HG02938 (cell line): ENCODE data around the gene UQCRC1.

Experiments used
- ATAC-seq: cut with Tn5 transposase; IDR thresholded peaks from one replicate; pipeline ENCODE4 v1.9.1; 2021; ENCODE audit warnings: mild to moderate bottlenecking, moderate library complexity; ENCODE audit not compliant: unreplicated experiment

UQCRC1 gene

DNA sequence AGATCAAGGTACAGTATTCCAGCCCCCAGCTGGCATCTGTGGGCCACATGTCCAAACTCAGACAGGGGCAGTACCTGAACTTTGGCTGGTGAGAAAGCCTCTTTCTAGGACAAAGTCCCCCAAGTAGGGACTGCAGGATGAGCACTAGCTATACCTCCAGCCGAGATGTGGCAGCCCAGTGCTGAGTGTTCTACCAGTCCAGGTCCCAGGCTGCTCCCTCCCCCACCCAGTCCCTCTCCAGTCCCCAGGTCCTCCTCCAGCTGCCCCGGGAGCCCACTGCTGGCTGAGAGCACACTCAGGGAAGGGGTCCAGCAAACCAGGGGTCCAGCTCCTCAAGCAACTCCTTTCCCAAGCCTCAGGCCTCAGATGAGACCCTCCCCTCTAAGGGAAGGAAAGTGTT is 24.3 kb upstream of the UQCRC1 start:
- no peak for ATAC-seq

DNA sequence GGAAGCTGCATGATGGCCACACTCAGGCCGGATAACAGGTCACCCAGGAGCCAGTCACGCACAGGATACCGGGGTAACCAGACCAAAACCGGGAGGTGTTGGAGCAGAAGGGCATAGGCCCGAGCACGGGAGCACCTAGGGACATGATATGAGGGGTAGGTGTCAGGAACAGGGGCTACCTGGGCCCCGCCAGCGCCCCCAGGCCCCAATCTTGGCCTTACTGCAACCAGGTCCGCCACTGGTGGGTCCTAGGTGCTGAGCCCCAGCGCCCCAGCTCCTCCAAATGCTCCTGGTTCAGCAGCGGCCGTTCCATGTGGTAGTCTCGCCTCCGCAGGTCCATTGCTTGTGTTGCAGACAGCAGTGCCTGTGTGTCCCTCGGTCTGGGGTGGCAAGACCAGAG is 23.8 kb upstream of the UQCRC1 start:
- ATAC-seq: no peak

GRCh38 chr3:48631516-48632448 is 22.3 kb upstream of the UQCRC1 start:
- ATAC-seq: no peak

DNA sequence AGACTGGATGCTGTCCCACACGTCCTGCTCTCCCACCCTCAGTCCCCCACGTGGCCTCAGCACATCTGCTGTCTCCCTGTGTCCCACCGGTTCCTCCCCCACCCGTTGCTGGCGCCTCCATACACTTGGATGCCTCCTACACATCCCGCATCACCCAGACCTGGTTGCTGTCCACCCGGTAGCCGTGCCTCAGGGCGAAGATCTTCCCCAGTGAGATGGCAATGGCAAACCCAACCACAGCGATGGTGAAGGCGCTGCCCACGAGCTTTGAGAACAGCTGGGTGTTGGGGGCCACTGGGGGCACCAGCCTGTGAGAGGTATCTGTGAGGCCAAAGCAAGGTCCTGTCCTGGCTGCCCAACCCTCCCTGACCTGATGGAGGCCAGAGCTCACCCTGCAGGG is 21.4 kb upstream of the UQCRC1 start:
- ATAC-seq: no peak

DNA sequence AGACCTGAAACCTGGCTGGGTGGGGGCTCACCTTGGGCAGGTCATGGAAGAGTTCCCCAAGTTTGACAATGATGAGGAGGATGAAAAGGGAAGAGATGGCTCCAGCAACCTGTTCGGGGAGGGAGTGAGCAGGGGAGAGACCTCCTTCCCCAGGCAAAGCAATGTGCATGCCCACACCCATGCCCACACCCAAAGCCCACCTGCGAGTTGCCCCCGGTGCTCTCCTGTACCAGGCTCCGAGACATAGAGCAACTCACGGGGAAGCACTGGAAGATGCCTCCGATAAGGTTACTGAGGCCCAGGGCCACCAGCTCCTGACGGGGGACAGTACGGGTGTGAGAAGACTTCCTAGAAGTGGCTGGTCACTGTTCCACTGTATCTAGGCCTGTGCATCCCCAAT is 21.0 kb upstream of the UQCRC1 start:
- ATAC-seq: no peak

DNA sequence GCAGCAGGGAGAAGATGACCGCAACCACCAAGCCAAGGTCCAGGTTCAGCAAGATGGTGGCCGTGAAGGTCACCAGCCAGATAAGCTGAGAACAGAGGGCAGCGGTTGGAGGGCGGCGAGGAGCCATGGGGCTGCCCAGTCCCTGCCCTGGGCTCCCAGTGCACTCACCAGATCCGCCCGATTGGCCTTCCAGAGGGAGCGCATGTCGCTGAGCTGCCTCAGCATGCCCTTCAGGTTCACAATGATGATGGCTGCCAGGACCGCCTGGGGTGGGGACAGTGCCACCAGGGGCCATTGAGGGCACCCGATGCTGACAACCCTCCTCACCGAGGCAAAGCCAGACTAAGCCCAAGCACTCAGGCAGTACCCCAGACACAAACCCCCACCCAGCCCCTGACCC is 20.4 kb upstream of the UQCRC1 start:
- ATAC-seq: no peak

- no peak for ATAC-seq
Observed at GRCh38 chr3:48628277-48629017, 19.0 kb upstream of the UQCRC1 start.

GRCh38 chr3:48625600-48625999 is 16.2 kb upstream of the UQCRC1 start:
- no peak for ATAC-seq

DNA sequence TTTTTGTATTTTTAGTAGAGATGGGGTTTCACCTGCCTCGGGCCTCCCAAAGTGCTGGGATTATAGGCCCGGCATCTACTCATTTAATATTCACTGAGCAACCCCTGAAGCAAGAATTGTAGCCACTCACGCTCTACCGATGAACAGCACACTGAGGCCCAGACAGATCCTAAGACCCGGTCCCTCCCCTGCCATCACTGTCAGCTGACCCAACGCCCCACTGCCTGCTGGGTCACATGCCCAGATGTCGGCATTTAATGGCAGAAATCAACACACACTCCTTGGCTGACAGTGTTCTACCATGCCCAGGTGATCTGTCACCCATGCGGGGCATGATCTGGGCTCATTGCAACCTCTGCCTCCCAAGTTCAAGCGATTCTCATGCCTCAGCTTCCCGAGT is 15.3 kb upstream of the UQCRC1 start:
- ATAC-seq: no peak

GRCh38 chr3:48623851-48624547 is 14.6 kb upstream of the UQCRC1 start:
- no peak for ATAC-seq

DNA sequence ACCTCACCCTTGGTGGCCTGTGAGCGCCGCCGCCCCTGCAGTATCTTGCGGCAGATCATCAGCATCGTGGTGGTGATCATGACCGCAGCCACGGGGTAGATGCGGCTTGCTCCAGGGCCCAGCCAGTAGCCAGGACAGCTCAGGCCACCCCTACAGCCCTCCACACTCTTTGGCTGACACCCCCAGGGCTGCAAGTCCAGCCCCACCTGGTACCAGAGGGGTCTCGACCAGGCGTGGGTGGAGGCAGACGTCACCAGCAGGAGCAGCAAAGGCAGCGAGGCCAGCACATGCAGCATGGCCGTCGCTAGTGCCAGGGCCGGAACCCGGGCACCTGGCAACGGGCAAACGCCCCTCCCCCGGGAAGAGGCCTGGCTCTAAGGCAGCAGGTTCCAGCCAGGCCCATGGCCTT is 12.0 kb upstream of the UQCRC1 start, which contains the start of gene TMEM89:
TSS of gene TMEM89 (minus strand) at position 309 of the 409 bp plus-strand sequence. CDS start at position 296, 13 bp downstream.
- no peak for ATAC-seq

DNA sequence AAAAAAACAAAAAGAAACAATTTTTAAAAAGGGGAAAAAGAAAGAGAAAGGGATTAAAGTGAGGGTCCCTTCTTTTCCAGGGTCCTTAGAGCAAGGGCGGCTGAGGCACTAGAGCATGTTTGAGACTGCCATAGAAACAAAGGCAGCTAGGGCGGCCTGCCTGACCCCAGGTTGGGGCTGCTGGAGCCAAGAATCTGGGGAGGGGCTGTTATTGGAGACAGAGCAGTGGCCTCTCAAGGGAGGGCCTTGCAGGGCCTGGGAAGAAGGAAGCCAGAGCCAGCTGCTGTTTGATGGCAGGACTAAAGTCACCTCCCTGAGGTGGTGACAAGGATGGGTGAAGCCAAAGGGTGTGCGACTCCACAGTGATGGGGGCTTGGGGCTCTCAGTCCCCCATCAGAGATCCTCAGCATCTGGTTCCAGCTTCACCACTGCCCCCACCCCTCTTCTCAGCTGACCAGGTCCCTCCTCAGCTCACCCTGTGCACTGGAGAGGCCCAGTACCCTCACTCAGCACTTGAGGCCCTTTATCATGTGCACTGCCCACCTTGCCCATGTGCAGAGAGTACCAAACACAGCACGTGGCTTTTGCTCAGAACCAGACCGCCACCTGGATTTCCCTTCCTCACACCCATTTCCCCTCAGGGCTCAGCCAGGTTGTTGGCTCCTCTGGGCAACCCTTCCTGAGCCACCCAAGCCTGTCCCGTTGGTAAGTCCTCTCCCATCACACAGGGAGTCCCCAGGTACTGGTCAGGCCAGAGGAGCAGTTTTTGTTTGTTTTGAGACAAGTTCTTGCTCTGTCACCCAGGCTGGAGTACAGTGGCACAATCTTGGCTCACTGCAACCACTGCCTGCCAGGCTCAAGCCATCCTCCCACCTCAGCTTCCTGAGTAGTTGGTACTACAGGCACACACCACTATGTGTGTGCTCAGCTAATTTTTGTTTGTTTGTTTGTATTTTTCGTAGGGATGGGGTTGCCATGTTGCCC is 10.4 kb upstream of the UQCRC1 start:
- no peak for ATAC-seq

GRCh38 chr3:48617559-48617958 is 8.1 kb upstream of the UQCRC1 start:
- no peak for ATAC-seq

DNA sequence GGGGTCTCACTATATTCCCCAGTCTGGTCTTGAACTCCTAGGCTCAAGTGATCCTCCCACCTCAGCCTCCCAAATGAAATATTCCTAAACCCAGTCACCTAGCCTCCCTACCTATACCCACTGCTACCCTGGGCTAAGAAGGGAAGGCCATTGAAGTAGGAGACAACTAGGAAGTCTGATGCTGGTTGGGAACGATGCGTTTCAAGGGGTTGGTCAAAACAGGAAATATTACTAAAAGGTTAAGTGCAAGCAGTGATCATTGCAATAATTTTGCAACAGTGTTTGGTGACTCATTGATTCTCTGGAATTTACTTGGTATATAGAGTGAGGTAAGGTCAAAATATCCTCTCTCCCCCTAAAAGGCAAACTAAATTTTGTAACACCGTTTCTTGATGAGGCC is 4.6 kb upstream of the UQCRC1 start:
- ATAC-seq: no peak

- ATAC-seq: no peak
Observed at GRCh38 chr3:48612309-48612708, 2.9 kb upstream of the UQCRC1 start.

- no peak for ATAC-seq
Observed at GRCh38 chr3:48607519-48607918, 1.9 kb downstream of the UQCRC1 start.

DNA sequence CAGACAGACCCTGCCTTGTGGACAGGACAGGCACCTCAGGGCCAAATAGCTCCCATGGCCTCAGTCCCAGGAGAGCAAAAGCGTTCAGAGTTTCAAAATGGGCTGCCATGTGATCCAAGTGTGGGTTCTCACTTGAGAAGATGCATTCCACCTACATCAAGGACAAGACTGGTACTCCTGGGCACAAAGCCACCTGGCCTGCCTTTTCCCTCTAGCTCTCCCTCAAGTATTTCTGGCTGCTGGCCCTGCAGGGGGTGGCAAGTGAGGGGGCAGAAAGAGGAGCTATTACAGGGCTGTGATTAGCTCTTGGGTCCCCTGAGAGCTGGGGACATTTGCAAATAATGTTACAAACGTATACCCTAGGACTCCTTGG is 7.8 kb downstream of the UQCRC1 start:
- no peak for ATAC-seq

DNA sequence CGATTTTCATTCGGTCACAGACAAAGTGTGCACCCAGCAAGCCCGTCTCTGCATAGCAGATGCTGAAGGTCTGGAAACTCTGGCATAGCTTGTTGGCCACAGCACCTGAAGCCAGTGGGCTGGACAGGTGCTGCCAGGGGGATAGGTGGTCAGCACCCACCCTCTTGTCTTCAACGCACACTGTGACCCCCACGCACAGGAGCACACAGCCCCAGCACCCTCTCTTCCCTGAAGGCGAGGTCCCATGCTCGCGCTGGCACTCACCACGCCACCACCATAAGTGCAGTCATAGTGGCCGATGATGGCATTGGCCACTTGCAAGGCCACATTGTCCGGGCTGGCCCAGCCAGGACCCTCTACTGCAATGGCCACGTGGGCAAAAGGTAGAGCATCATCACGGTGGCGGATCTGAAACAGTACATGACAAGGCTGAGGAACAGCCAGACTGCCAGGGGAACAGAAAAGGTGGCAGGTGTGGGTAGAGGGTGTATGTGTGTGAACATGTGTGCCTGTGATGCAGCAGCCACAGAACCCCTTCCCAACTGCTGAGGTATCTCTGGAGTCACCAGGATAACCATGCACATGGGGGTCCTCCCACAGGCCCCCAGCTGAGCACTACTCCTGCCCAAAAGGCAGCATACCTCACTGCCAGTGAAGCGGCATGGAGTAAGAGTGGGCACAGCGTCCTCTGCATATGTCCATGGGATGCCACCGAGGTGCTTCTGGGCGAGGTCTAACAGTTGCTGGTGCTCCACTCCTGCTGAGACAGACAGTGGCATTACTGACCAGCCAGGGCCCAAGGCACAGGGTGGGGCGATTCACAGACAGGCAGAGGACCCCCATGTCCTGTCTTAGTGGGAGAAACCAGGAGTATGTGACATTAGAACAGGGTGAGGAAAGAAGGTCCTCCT is 8.5 kb downstream of the UQCRC1 start:
- no peak for ATAC-seq
